Stimulated activated CD4-positive, alpha-beta T cell treated with anti-CD3 and anti-CD28 coated beads, Interleukin-15, amount 100 ng/mL, for 1 hour (primary cell): ENCODE data around the gene SH3D21.

Source experiments
- DNase-seq, 2 donors: peaks; one replicate each; pipeline ENCODE4 v3.0.0-alpha.2; 2020; ENCODE audit warnings: low read depth in 1 of 2, low spot score in 1 of 2

Gene SH3D21

GRCh38 chr1:36303244-36303643, 2.9 kb upstream of the SH3D21 start:
- no peak for DNase-seq

GRCh38 chr1:36303650-36304360, 2.4 kb upstream of the SH3D21 start:
- no peak for DNase-seq

GRCh38 chr1:36304521-36304920, 1.6 kb upstream of the SH3D21 start:
- no peak for DNase-seq

- DNase-seq: no peak
Observed at GRCh38 chr1:36304970-36305914, 926 bp upstream of the SH3D21 start.

- DNase-seq: no peak
Observed at GRCh38 chr1:36305915-36306209, 306 bp upstream of the SH3D21 start.

GRCh38 chr1:36306902-36307456, 811 bp downstream of the SH3D21 start:
- DNase-seq: peak; percentile 86 to 90

GRCh38 chr1:36307601-36308330, 1.6 kb downstream of the SH3D21 start:
- no peak for DNase-seq

- DNase-seq: no peak
Observed at GRCh38 chr1:36309397-36309796, 3.2 kb downstream of the SH3D21 start.

GRCh38 chr1:36320291-36320761, 14.2 kb downstream of the SH3D21 start:
- no peak for DNase-seq

GRCh38 chr1:36320767-36321118, 14.6 kb downstream of the SH3D21 start:
- no peak for DNase-seq

- no peak for DNase-seq
Observed at GRCh38 chr1:36321119-36321951, 15.2 kb downstream of the SH3D21 start.

- DNase-seq: no peak
Observed at GRCh38 chr1:36322041-36322785, 16.0 kb downstream of the SH3D21 start.

GRCh38 chr1:36322786-36323635, 16.8 kb downstream of the SH3D21 start:
- DNase-seq: no peak

GRCh38 chr1:36323636-36324352, 17.6 kb downstream of the SH3D21 start, which contains the start of gene EVA1B:
TSS of gene EVA1B (minus strand) at chr1:36323645. CDS start at chr1:36323037, 608 bp downstream.
- DNase-seq: no peak

GRCh38 chr1:36324353-36324703, 18.2 kb downstream of the SH3D21 start:
- no peak for DNase-seq

GRCh38 chr1:36326499-36326898, 20.3 kb downstream of the SH3D21 start:
- DNase-seq: no peak

- DNase-seq: no peak
Observed at GRCh38 chr1:36327421-36328087, 21.4 kb downstream of the SH3D21 start.

GRCh38 chr1:36328088-36328480, 21.9 kb downstream of the SH3D21 start:
- DNase-seq: no peak
